H1 (cell line): ENCODE data around the gene MTG1.

Experiments used
- CHD1 ChIP-seq: IDR thresholded peaks from 2 replicates; pipeline ENCODE4 v1.6.1; 2012; ENCODE audit warnings: low read depth, low read length, improper control_type of control experiment
- EP300 ChIP-seq, 2 experiments: IDR thresholded peaks; 1 replicate in 1 of 2; 2 replicates in 1 of 2; pipeline ENCODE4 v1.6.1; 2011 to 2012; ENCODE audit warnings: low read depth in 2 of 2, low read length in 2 of 2, mild to moderate bottlenecking in 2 of 2, borderline replicate concordance in 1 of 2, inconsistent platforms in 1 of 2, moderate library complexity in 1 of 2
- FOSL1 ChIP-seq: IDR thresholded peaks from 2 replicates; pipeline ENCODE4 v1.6.1; 2011; ENCODE audit warnings: mild to moderate bottlenecking, low read depth, low read length, moderate library complexity; ENCODE audit not compliant: insufficient read depth
- GTF2F1 ChIP-seq: IDR thresholded peaks from 2 replicates; pipeline ENCODE4 v1.6.1; 2012; ENCODE audit warnings: low read depth, low read length, improper control_type of control experiment, borderline replicate concordance
- JUND ChIP-seq: IDR thresholded peaks from 2 replicates; pipeline ENCODE4 v1.6.1; 2011; ENCODE audit warnings: mild to moderate bottlenecking, improper control_type of control experiment, low read length
- POLR2A ChIP-seq, 2 experiments: IDR thresholded peaks; 1 replicate in 1 of 2; 2 replicates in 1 of 2; pipeline ENCODE4 v1.6.1; 2011; ENCODE audit warnings: low read depth in 2 of 2, low read length in 2 of 2, mild to moderate bottlenecking in 2 of 2; ENCODE audit errors: control extremely low read depth in 1 of 2
- RAD21 ChIP-seq, 2 experiments: IDR thresholded peaks in 1 of 2; conservative IDR thresholded peaks in 1 of 2; 2 replicates each; pipeline ENCODE4 v1.6.1; 2011; ENCODE audit warnings: low read depth in 2 of 2, low read length in 2 of 2, improper control_type of control experiment in 1 of 2, inconsistent platforms in 1 of 2, mild to moderate bottlenecking in 1 of 2, moderate library complexity in 1 of 2
- SIN3A ChIP-seq, 2 experiments: IDR thresholded peaks in 1 of 2; conservative IDR thresholded peaks in 1 of 2; 2 replicates each; pipeline ENCODE4 v1.6.1; 2011 to 2012; ENCODE audit warnings: low read length in 2 of 2, improper control_type of control experiment in 1 of 2, low read depth in 1 of 2, mild to moderate bottlenecking in 1 of 2
- SUZ12 ChIP-seq: fragments of 200-600 bp; sonication (generic); IDR thresholded peaks from 2 replicates; pipeline ENCODE4 v1.6.1; 2012; ENCODE audit warnings: mild to moderate bottlenecking, inconsistent platforms, low read length, moderate library complexity, mixed read lengths
- TAF1 ChIP-seq: IDR thresholded peaks from 2 replicates; pipeline ENCODE4 v1.6.1; 2011; ENCODE audit warnings: mild to moderate bottlenecking, low read depth, low read length
- TF ChIP-seq, protein P1 (sequence below), 3 experiments: IDR thresholded peaks; 1 replicate in 2 of 3; 2 replicates in 1 of 3; pipeline versions ENCODE4 v1.5.1 to v1.6.1; 2011; ENCODE audit warnings: low read length in 3 of 3, mild to moderate bottlenecking in 3 of 3, inconsistent platforms in 2 of 3, low read depth in 1 of 3, moderate library complexity in 1 of 3; ENCODE audit not compliant: insufficient read depth in 1 of 3; ENCODE audit errors: control extremely low read depth in 1 of 3
- TF ChIP-seq, protein P2 (sequence below): fragments of 300-600 bp; sonication (generic); IDR thresholded peaks from 2 replicates; pipeline ENCODE4 v1.7.1; 2012; ENCODE audit warnings: low read length, moderate library complexity, mild to moderate bottlenecking, inconsistent platforms; ENCODE audit not compliant: insufficient replicate concordance
- TF ChIP-seq, protein P3 (sequence below): IDR thresholded peaks from 2 replicates; pipeline ENCODE4 v1.6.1; 2011; ENCODE audit warnings: low read length, improper control_type of control experiment

DNA sequence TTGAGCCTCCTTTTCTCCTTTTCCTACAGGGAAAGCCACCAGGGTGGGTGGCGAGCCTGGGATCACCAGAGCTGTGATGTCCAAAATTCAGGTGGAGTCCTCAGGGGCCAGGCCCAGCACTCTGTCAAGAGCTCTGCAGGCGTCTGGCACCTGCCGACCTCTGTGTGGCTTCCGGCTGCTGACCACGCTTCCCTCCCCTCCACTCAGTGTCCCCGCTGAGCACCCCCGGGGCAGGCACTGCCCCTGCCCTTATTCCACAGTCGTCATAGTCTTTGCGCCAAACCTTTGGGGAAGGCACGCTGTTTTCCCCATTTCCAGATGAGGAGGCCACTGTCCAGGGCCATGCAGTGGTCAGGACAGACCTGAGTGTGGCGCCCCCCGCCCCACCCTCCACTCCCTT is 7.5 kb downstream of the MTG1 start:
- TF ChIP-seq EP300 (IDR thresholded peaks at IDR 0.05; ENCODE audit: borderline replicate concordance in 1 of 2, low read depth in 2 of 2, low read length in 2 of 2) (no peak), POLR2A (IDR thresholded peaks at IDR 0.05; ENCODE audit: control extremely low read depth in 1 of 2, low read depth in 2 of 2, low read length in 2 of 2) (no peak), TAF1 (no peak), CHD1 (no peak), FOSL1 (no peak), JUND (no peak), GTF2F1 (no peak), SUZ12 (no peak), SIN3A (conservative IDR thresholded peaks at IDR 0.05 in 1 of 2, IDR thresholded peaks at IDR 0.05 in 1 of 2; ENCODE audit: low read depth in 1 of 2, low read length in 2 of 2) (no peak), RAD21 (IDR thresholded peaks at IDR 0.05 in 1 of 2, conservative IDR thresholded peaks at IDR 0.05 in 1 of 2; ENCODE audit: low read depth in 2 of 2, low read length in 2 of 2) (no peak)
- TF ChIP-seq, protein P1, sequence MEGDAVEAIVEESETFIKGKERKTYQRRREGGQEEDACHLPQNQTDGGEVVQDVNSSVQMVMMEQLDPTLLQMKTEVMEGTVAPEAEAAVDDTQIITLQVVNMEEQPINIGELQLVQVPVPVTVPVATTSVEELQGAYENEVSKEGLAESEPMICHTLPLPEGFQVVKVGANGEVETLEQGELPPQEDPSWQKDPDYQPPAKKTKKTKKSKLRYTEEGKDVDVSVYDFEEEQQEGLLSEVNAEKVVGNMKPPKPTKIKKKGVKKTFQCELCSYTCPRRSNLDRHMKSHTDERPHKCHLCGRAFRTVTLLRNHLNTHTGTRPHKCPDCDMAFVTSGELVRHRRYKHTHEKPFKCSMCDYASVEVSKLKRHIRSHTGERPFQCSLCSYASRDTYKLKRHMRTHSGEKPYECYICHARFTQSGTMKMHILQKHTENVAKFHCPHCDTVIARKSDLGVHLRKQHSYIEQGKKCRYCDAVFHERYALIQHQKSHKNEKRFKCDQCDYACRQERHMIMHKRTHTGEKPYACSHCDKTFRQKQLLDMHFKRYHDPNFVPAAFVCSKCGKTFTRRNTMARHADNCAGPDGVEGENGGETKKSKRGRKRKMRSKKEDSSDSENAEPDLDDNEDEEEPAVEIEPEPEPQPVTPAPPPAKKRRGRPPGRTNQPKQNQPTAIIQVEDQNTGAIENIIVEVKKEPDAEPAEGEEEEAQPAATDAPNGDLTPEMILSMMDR (IDR thresholded peaks at IDR 0.05; ENCODE audit: control extremely low read depth in 1 of 3, insufficient read depth in 1 of 3, low read depth in 1 of 3, low read length in 3 of 3) = no peak
- TF ChIP-seq, protein P2, sequence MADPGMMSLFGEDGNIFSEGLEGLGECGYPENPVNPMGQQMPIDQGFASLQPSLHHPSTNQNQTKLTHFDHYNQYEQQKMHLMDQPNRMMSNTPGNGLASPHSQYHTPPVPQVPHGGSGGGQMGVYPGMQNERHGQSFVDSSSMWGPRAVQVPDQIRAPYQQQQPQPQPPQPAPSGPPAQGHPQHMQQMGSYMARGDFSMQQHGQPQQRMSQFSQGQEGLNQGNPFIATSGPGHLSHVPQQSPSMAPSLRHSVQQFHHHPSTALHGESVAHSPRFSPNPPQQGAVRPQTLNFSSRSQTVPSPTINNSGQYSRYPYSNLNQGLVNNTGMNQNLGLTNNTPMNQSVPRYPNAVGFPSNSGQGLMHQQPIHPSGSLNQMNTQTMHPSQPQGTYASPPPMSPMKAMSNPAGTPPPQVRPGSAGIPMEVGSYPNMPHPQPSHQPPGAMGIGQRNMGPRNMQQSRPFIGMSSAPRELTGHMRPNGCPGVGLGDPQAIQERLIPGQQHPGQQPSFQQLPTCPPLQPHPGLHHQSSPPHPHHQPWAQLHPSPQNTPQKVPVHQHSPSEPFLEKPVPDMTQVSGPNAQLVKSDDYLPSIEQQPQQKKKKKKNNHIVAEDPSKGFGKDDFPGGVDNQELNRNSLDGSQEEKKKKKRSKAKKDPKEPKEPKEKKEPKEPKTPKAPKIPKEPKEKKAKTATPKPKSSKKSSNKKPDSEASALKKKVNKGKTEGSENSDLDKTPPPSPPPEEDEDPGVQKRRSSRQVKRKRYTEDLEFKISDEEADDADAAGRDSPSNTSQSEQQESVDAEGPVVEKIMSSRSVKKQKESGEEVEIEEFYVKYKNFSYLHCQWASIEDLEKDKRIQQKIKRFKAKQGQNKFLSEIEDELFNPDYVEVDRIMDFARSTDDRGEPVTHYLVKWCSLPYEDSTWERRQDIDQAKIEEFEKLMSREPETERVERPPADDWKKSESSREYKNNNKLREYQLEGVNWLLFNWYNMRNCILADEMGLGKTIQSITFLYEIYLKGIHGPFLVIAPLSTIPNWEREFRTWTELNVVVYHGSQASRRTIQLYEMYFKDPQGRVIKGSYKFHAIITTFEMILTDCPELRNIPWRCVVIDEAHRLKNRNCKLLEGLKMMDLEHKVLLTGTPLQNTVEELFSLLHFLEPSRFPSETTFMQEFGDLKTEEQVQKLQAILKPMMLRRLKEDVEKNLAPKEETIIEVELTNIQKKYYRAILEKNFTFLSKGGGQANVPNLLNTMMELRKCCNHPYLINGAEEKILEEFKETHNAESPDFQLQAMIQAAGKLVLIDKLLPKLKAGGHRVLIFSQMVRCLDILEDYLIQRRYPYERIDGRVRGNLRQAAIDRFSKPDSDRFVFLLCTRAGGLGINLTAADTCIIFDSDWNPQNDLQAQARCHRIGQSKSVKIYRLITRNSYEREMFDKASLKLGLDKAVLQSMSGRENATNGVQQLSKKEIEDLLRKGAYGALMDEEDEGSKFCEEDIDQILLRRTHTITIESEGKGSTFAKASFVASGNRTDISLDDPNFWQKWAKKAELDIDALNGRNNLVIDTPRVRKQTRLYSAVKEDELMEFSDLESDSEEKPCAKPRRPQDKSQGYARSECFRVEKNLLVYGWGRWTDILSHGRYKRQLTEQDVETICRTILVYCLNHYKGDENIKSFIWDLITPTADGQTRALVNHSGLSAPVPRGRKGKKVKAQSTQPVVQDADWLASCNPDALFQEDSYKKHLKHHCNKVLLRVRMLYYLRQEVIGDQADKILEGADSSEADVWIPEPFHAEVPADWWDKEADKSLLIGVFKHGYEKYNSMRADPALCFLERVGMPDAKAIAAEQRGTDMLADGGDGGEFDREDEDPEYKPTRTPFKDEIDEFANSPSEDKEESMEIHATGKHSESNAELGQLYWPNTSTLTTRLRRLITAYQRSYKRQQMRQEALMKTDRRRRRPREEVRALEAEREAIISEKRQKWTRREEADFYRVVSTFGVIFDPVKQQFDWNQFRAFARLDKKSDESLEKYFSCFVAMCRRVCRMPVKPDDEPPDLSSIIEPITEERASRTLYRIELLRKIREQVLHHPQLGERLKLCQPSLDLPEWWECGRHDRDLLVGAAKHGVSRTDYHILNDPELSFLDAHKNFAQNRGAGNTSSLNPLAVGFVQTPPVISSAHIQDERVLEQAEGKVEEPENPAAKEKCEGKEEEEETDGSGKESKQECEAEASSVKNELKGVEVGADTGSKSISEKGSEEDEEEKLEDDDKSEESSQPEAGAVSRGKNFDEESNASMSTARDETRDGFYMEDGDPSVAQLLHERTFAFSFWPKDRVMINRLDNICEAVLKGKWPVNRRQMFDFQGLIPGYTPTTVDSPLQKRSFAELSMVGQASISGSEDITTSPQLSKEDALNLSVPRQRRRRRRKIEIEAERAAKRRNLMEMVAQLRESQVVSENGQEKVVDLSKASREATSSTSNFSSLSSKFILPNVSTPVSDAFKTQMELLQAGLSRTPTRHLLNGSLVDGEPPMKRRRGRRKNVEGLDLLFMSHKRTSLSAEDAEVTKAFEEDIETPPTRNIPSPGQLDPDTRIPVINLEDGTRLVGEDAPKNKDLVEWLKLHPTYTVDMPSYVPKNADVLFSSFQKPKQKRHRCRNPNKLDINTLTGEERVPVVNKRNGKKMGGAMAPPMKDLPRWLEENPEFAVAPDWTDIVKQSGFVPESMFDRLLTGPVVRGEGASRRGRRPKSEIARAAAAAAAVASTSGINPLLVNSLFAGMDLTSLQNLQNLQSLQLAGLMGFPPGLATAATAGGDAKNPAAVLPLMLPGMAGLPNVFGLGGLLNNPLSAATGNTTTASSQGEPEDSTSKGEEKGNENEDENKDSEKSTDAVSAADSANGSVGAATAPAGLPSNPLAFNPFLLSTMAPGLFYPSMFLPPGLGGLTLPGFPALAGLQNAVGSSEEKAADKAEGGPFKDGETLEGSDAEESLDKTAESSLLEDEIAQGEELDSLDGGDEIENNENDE = no peak
- TF ChIP-seq, protein P3, sequence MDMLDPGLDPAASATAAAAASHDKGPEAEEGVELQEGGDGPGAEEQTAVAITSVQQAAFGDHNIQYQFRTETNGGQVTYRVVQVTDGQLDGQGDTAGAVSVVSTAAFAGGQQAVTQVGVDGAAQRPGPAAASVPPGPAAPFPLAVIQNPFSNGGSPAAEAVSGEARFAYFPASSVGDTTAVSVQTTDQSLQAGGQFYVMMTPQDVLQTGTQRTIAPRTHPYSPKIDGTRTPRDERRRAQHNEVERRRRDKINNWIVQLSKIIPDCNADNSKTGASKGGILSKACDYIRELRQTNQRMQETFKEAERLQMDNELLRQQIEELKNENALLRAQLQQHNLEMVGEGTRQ = no peak
